ENCODE data around the gene KIAA0586. TPM values are rescaled to one million over a fixed set of nuclear protein-coding genes. Genes with fewer than 3 reads are reported as not detected.

KIAA0586 gene
- total RNA-seq, 4 donors from 2014 or later = 3.6 to 37.5 (median 15.0) TPM

DNA sequence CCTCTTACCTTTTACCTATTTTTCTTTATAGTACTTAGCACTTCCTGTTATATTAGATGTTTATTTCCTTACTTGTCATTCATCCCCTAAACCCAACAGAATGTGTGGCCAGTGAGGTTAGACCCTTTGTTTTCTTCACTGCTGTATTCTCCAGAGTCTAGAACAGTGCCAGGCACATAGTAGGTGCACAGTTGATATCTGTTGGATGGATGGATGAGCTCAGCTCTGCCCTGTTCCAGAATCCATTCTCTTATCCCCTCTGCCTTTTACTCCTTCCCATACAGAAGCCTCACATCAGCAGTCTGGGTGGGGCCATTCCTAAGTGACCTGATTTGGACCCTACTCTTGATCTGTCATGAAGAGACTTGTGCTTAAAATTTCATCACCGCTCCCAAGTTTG is 115.7 kb downstream of the KIAA0586 start:
- Histone ChIP-seq H3K4me1 (no peaks in the 10 kb centered on the region), H3K9me3 (no peaks in the 10 kb centered on the region), H3K4me3 (no peak overlapping the region), H3K27ac (no peak overlapping the region), H3K27me3 (no peaks in the 10 kb centered on the region), H3K36me3 (no peaks in the 10 kb centered on the region)
- TF ChIP-seq, protein P1, sequence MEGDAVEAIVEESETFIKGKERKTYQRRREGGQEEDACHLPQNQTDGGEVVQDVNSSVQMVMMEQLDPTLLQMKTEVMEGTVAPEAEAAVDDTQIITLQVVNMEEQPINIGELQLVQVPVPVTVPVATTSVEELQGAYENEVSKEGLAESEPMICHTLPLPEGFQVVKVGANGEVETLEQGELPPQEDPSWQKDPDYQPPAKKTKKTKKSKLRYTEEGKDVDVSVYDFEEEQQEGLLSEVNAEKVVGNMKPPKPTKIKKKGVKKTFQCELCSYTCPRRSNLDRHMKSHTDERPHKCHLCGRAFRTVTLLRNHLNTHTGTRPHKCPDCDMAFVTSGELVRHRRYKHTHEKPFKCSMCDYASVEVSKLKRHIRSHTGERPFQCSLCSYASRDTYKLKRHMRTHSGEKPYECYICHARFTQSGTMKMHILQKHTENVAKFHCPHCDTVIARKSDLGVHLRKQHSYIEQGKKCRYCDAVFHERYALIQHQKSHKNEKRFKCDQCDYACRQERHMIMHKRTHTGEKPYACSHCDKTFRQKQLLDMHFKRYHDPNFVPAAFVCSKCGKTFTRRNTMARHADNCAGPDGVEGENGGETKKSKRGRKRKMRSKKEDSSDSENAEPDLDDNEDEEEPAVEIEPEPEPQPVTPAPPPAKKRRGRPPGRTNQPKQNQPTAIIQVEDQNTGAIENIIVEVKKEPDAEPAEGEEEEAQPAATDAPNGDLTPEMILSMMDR (IDR thresholded peaks at IDR 0.05) = no peak
- no peak for TF ChIP-seq POLR2A (IDR thresholded peaks at IDR 0.05)
- DNase-seq = no peak
- intact Hi-C loops (cut with DNase I; ENCODE audit: low total_unique reads) = no loop called here

DNA sequence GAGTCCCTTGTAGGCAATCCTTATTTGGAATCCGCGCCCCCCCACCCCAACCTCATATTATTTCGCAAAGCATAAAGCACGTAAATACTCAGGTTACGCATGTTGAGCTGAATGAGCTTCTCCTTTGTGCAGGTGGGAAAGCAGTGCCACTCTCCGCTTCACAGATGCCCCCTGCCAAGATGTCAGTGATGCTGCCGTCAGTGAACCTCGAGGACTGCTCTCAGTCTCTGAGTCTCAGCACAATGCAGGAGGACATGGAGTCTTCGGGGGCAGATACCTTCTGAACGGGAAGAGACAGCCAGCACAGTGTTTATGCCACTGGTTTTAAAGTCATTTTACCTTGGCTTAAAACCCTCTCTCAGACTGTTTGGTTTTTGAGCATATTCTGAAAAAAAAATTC is 120.1 kb downstream of the KIAA0586 start:
- Histone ChIP-seq H3K27me3 (no peaks in the 10 kb centered on the region), H3K9me3 (no peaks in the 10 kb centered on the region), H3K27ac (no peak overlapping the region), H3K36me3 (no peaks in the 10 kb centered on the region), H3K4me1 (no peaks in the 10 kb centered on the region), H3K4me3 (no peak overlapping the region)
- DNase-seq = no peak
- TF ChIP-seq, protein P1 (IDR thresholded peaks at IDR 0.05) = no peak
- no peak for TF ChIP-seq POLR2A (IDR thresholded peaks at IDR 0.05)
- intact Hi-C loops (cut with DNase I; ENCODE audit: low total_unique reads) = no loop called here

DNA sequence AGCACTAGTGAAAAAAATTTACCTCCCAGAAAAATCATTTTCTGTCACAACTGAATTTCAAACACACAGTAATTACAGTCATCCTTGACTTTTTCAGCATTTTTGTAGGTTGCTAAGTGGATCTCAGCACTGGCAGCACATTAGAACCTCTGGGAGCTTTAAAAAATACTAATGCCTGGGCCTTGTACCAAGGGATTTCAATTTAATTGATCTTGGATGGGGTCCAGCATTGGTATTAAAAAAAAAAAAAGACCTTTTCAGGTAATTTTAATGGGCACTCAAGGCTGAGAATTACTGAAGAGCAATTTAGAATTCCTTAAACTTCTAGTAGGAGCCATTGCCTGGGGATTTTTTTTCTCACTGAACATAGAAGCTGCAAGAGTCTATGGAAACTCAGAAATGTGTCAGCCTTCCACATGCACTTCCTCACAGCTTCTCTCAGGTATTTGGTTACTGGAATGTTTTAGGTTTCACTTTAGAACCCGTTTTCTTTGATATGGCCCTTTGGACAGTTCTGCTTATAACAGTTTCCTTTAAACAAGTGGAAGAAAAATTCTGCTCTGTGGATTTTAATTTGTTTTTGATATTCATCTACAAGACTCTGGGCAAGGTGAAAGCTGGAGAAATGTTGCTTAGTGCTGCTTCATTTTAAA is 121.7 kb downstream of the KIAA0586 start:
- H3K36me3 ChIP-seq = no peaks in the 10 kb centered on the region
- no peaks in the 10 kb centered on the region for H3K27me3 ChIP-seq
- DNase-seq = no peak
- intact Hi-C loops (cut with DNase I; ENCODE audit: low total_unique reads) = no loop called here
- no peak overlapping the region for H3K27ac ChIP-seq
- TF ChIP-seq, protein P1 (IDR thresholded peaks at IDR 0.05) = no peak
- no peak for TF ChIP-seq POLR2A (IDR thresholded peaks at IDR 0.05)
- H3K9me3 ChIP-seq = no peaks in the 10 kb centered on the region
- no peaks in the 10 kb centered on the region for H3K4me1 ChIP-seq
- no peak overlapping the region for H3K4me3 ChIP-seq

DNA sequence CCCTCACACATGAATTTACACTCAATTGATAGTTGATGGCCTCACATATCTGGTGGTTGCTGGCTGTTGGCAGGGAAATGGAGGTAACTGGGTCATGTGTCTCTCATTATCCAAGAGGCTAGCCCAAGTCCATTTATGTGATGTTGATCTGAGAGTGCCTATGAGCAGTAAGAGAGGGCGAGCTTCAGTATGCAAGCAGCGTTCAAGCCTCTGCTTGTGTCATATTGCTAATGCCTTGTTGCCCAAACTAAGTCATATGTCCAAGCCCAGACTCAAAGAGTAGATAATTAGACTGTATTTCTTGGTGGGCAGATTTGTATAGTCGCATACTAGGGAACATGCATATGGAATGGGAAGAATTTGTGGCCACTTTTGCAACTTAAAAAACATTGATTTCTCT is 126.4 kb downstream of the KIAA0586 start:
- Histone ChIP-seq H3K9me3 (no peaks in the 10 kb centered on the region), H3K4me3 (no peak overlapping the region), H3K27me3 (no peaks in the 10 kb centered on the region), H3K36me3 (no peaks in the 10 kb centered on the region), H3K4me1 (no peaks in the 10 kb centered on the region), H3K27ac (no peak overlapping the region)
- TF ChIP-seq POLR2A (IDR thresholded peaks at IDR 0.05) = no peak
- TF ChIP-seq, protein P1 (IDR thresholded peaks at IDR 0.05) = no peak
- no peak for DNase-seq
- intact Hi-C loops (cut with DNase I; ENCODE audit: low total_unique reads) = no loop called here

DNA sequence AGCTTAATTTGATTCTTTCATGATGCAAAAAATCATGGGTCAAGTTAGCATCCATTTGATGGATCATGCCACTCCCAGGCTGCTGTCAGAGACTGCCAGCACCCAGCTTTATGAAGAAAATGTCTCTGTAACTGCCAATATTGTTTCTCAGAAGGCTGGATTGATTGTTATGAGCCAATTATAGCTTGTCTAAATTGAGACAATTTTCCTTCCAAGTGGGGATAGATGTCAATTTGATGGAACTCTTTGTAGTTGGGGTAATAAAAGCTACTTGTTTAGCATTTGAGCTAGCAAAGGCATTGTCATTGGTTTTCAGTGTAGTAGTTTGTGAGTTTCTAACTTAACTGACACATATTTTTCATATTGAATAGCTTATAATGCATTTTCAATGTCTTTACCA is 128.1 kb downstream of the KIAA0586 start:
- Histone ChIP-seq H3K4me3 (no peak overlapping the region), H3K27ac (no peak overlapping the region), H3K27me3 (no peaks in the 10 kb centered on the region), H3K9me3 (no peaks in the 10 kb centered on the region), H3K4me1 (no peaks in the 10 kb centered on the region), H3K36me3 (no peaks in the 10 kb centered on the region)
- intact Hi-C loops (cut with DNase I; ENCODE audit: low total_unique reads) = no loop called here
- DNase-seq = no peak
- no peak for TF ChIP-seq POLR2A (IDR thresholded peaks at IDR 0.05)
- TF ChIP-seq, protein P1 (IDR thresholded peaks at IDR 0.05) = no peak
